OCI-LY7 (cell line): ENCODE data around the gene MUSK. TPM values are rescaled to one million over a fixed set of nuclear protein-coding genes. Genes with fewer than 3 reads are reported as not detected.

Source experiments
- BruUV-seq: library from RNA; stranded (reverse); fragments of 400-500 nt; replicated peaks from 2 replicates; lab custom pipeline; 2021; lab: Mats Ljungman, UMichigan
- CTCF ChIA-PET: fragments of 300-600 bp; sonication (Branson Sonifier 250); formaldehyde crosslinking; loops from one replicate; lab custom pipeline; 2022; ENCODE audit warnings: antibody characterized with exemption; ENCODE audit not compliant: unreplicated experiment; lab: Charles Lee
- POLR2A ChIA-PET: fragments of 300-600 bp; sonication (Branson Sonifier 250); formaldehyde crosslinking; loops from one replicate; lab custom pipeline; 2022; ENCODE audit warnings: antibody characterized with exemption; lab: Charles Lee
- DNase-seq: peaks from one replicate; pipeline ENCODE4 v3.0.0-alpha.2; 2015; ENCODE audit warnings: low spot score
- H2AFZ ChIP-seq: fragments of 200-600 bp; sonication (generic), shearing (Covaris generic); 2 replicates; pipeline ENCODE4 v1.6.1; 2014; ENCODE audit warnings: mild to moderate bottlenecking, antibody characterized with exemption, low read length, moderate library complexity
- H3K27ac ChIP-seq: fragments of 200-600 bp; sonication (generic); 2 replicates; pipeline ENCODE4 v1.5.1; 2014; ENCODE audit warnings: mixed run types, low read depth, mild to moderate bottlenecking, moderate library complexity, low read length, inconsistent platforms; ENCODE audit not compliant: poor library complexity, severe bottlenecking
- H3K36me3 ChIP-seq: fragments of 200-600 bp; sonication (generic); 2 replicates; pipeline ENCODE4 v1.6.1; 2014; ENCODE audit warnings: mild to moderate bottlenecking, antibody characterized with exemption, low read length, moderate library complexity, mixed read lengths; ENCODE audit not compliant: insufficient read depth
- H3K4me1 ChIP-seq: fragments of 200-600 bp; sonication (generic); 2 replicates; pipeline ENCODE4 v1.5.1; 2014; ENCODE audit warnings: mild to moderate bottlenecking, low read length; ENCODE audit not compliant: insufficient read depth, poor library complexity, severe bottlenecking
- H3K4me2 ChIP-seq: fragments of 200-600 bp; sonication (generic); 2 replicates; pipeline ENCODE4 v1.6.1; 2014; ENCODE audit warnings: mild to moderate bottlenecking, low read length
- H3K4me3 ChIP-seq: fragments of 200-600 bp; sonication (generic); 2 replicates; pipeline ENCODE4 v1.5.1; 2014; ENCODE audit warnings: mild to moderate bottlenecking, low read depth, low read length; ENCODE audit not compliant: poor library complexity, severe bottlenecking
- H3K79me2 ChIP-seq: fragments of 200-600 bp; sonication (generic); 2 replicates; pipeline ENCODE4 v1.6.1; 2016; ENCODE audit warnings: low read depth, mild to moderate bottlenecking, low read length, moderate library complexity, mixed read lengths; ENCODE audit not compliant: insufficient read depth
- H3K9me2 ChIP-seq: fragments of 200-600 bp; sonication (generic); 2 replicates; pipeline ENCODE4 v1.6.1; 2016; ENCODE audit warnings: mild to moderate bottlenecking, low read length, mixed read lengths; ENCODE audit not compliant: insufficient read depth
- H3K9me3 ChIP-seq: fragments of 200-600 bp; sonication (generic); 2 replicates; pipeline ENCODE4 v1.6.1; 2014; ENCODE audit warnings: mild to moderate bottlenecking, mixed run types, low read length, mixed read lengths
- H4K20me1 ChIP-seq: fragments of 200-600 bp; sonication (generic); 2 replicates; pipeline ENCODE4 v1.6.1; 2014; ENCODE audit warnings: mild to moderate bottlenecking, antibody characterized with exemption, low read length, moderate library complexity, mixed read lengths; ENCODE audit not compliant: insufficient read depth
- CTCF ChIP-seq: fragments of 200-600 bp; sonication (generic); conservative IDR thresholded peaks from 2 replicates; pipeline ENCODE4 v1.5.1; 2014; ENCODE audit warnings: mild to moderate bottlenecking, antibody characterized with exemption, low read length, moderate library complexity, mixed read lengths
- EZH2phosphoT487 ChIP-seq: fragments of 200-600 bp; sonication (generic); IDR thresholded peaks from 2 replicates; pipeline ENCODE4 v1.6.1; 2018; ENCODE audit warnings: low read depth, borderline replicate concordance, mild to moderate bottlenecking, mixed run types, antibody characterized with exemption, low read length, moderate library complexity, mixed read lengths
- intact Hi-C: fragments of 100-400 bp; cut with micrococcal nuclease; formaldehyde crosslinking; loops from one replicate; pipeline ENCODE4 v1.10.0; 2022; ENCODE audit not compliant: unreplicated experiment
- total RNA-seq, 2 experiments: library from RNA; depleted of rRNA in 1 of 2; stranded (reverse); fragments of >200 nt in 1 of 2; shearing (Covaris generic) in 1 of 2; gene quantifications; 2 replicates each; pipeline ENCODE4 v1.2.3, GENCODE V29; 2014 to 2022

The MUSK gene
- total RNA-seq, 2 experiments from 2014 or later, result not detected

- ChIA-PET POLR2A (no interaction called here), CTCF (no interaction called here)
- TF ChIP-seq CTCF (no peak), EZH2phosphoT487 (no peak)
- no peaks in the 10 kb centered on the region for H4K20me1 ChIP-seq
- intact Hi-C loops, result no loop called here
- H3K27ac ChIP-seq, result no peak overlapping the region
- DNase-seq, result no peak
- no peak overlapping the region for H2AFZ ChIP-seq
- H3K9me3 ChIP-seq, result no peaks in the 10 kb centered on the region
- no peaks in the 10 kb centered on the region for H3K36me3 ChIP-seq
- no TSS peak for BruUV-seq
- no peaks in the 10 kb centered on the region for H3K79me2 ChIP-seq
- H3K9me2 ChIP-seq, result no peaks in the 10 kb centered on the region
- no peaks in the 10 kb centered on the region for H3K4me1 ChIP-seq
- H3K4me2 ChIP-seq, result no peak overlapping the region
- H3K4me3 ChIP-seq, result no peak overlapping the region
Observed at GRCh38 chr9:110635589-110635988, 33.0 kb upstream of the MUSK start.

- no TSS peak for BruUV-seq
- no peak overlapping the region for H3K27ac ChIP-seq
Observed at GRCh38 chr9:110638381-110638954, 30.1 kb upstream of the MUSK start.

More at GRCh38 chr9:110638381-110638954, 30.1 kb upstream of the MUSK start:
- ChIA-PET POLR2A (no interaction called here), CTCF (no interaction called here)
- no peaks in the 10 kb centered on the region for H4K20me1 ChIP-seq
- no peak for DNase-seq
- no peaks in the 10 kb centered on the region for H3K9me2 ChIP-seq
- no peaks in the 10 kb centered on the region for H3K36me3 ChIP-seq
- intact Hi-C loops, result no loop called here
- no peaks in the 10 kb centered on the region for H3K9me3 ChIP-seq
- TF ChIP-seq EZH2phosphoT487, result no peak
- peak; percentile 53 for TF ChIP-seq CTCF
- H3K4me2 ChIP-seq, result no peak overlapping the region
- H2AFZ ChIP-seq, result no peak overlapping the region
- H3K4me3 ChIP-seq, result no peak overlapping the region
- H3K79me2 ChIP-seq, result no peaks in the 10 kb centered on the region
- no peaks in the 10 kb centered on the region for H3K4me1 ChIP-seq
